ENCODE data around the gene ARMH1. TPM values are rescaled to one million over a fixed set of nuclear protein-coding genes. Genes with fewer than 3 reads are reported as not detected.

Gene ARMH1
- total RNA-seq, 1 donor from 2014 or later, result 15.0 TPM

- TF ChIP-seq CTCF (IDR thresholded peaks at IDR 0.05; ENCODE audit: unreplicated experiment), result no peak
- Mint-ChIP-seq H3K4me3 (ENCODE audit: low read depth) (no peak overlapping the region), H3K27me3 (no peaks in the 10 kb centered on the region), H3K36me3 (ENCODE audit: insufficient read depth) (no peaks in the 10 kb centered on the region), H3K4me1 (ENCODE audit: low read depth) (peaks cover 4% of the 10 kb centered on the region), H3K27ac (peak overlapping the region; percentile 45), H3K9me3 (ENCODE audit: low read depth) (no peaks in the 10 kb centered on the region)
- no peak for DNase-seq (ENCODE audit: low spot score, unreplicated experiment)
Observed at GRCh38 chr1:44724955-44725698, 50.6 kb downstream of the ARMH1 start.

- Mint-ChIP-seq H3K9me3 (ENCODE audit: low read depth) (peaks cover 6% of the 10 kb centered on the region), H3K27me3 (no peaks in the 10 kb centered on the region), H3K4me3 (ENCODE audit: low read depth) (peak within 1 kb of the TSS; percentile 63), H3K4me1 (ENCODE audit: low read depth) (peaks cover 5% of the 10 kb centered on the region), H3K27ac (peak within 1 kb of the TSS; percentile 100), H3K36me3 (ENCODE audit: insufficient read depth) (no peaks in the 10 kb centered on the region)
- TF ChIP-seq CTCF (IDR thresholded peaks at IDR 0.05; ENCODE audit: unreplicated experiment), result peak; percentile 74
- peak; percentile 60 for DNase-seq (ENCODE audit: low spot score, unreplicated experiment)
Observed at GRCh38 chr1:44730741-44731512, 56.4 kb downstream of the ARMH1 start, which contains the start of gene RNU5D-1. Gene RNU5D-1 (minus strand): TSS chr1:44731170.

GRCh38 chr1:44733365-44733764, 58.9 kb downstream of the ARMH1 start:
- TF ChIP-seq CTCF (IDR thresholded peaks at IDR 0.05; ENCODE audit: unreplicated experiment), result no peak
- Mint-ChIP-seq H3K9me3 (ENCODE audit: low read depth) (peaks cover 6% of the 10 kb centered on the region), H3K4me3 (ENCODE audit: low read depth) (no peak overlapping the region), H3K27me3 (no peaks in the 10 kb centered on the region), H3K4me1 (ENCODE audit: low read depth) (peaks cover 5% of the 10 kb centered on the region), H3K36me3 (ENCODE audit: insufficient read depth) (no peaks in the 10 kb centered on the region), H3K27ac (no peak overlapping the region)
- no peak for DNase-seq (ENCODE audit: low spot score, unreplicated experiment)

GRCh38 chr1:44733784-44734183, 59.3 kb downstream of the ARMH1 start:
- no peak overlapping the region for H3K27ac Mint-ChIP-seq

More at GRCh38 chr1:44733784-44734183, 59.3 kb downstream of the ARMH1 start:
- DNase-seq (ENCODE audit: low spot score, unreplicated experiment), result no peak
- Mint-ChIP-seq H3K9me3 (ENCODE audit: low read depth) (peaks cover 6% of the 10 kb centered on the region), H3K4me3 (ENCODE audit: low read depth) (no peak overlapping the region), H3K4me1 (ENCODE audit: low read depth) (peaks cover 5% of the 10 kb centered on the region), H3K27me3 (no peaks in the 10 kb centered on the region), H3K36me3 (ENCODE audit: insufficient read depth) (no peaks in the 10 kb centered on the region)
- TF ChIP-seq CTCF (IDR thresholded peaks at IDR 0.05; ENCODE audit: unreplicated experiment), result no peak
